Keratinocyte (primary cell): ENCODE data around the gene KLK7. TPM values are rescaled to one million over a fixed set of nuclear protein-coding genes. Genes with fewer than 3 reads are reported as not detected.

Experiments
- DNase-seq: peaks from one replicate; pipeline ENCODE4 v3.0.0-alpha.2; 2011; ENCODE audit warnings: low read depth, missing footprints, low spot score
- FAIRE-seq: peaks from 2 replicates; lab custom pipeline; 2011; peaks lifted over from hg19 to GRCh38; lab: Jason Lieb, UNC
- H2AFZ ChIP-seq: 2 replicates; pipeline ENCODE4 v1.6.0; 2012; ENCODE audit warnings: low read length, control low read depth, inconsistent platforms; ENCODE audit not compliant: control insufficient read depth
- H3K27ac ChIP-seq: 2 replicates; pipeline ENCODE4 v1.5.1; 2011; ENCODE audit warnings: low read length; ENCODE audit not compliant: control insufficient read depth, insufficient read depth
- H3K27me3 ChIP-seq: 3 replicates; pipeline ENCODE4 v1.6.0; 2011; ENCODE audit warnings: low read length; ENCODE audit not compliant: control insufficient read depth, insufficient read depth; ENCODE audit errors: extremely low read depth
- H3K36me3 ChIP-seq, 2 experiments: 2 replicates in 1 of 2; 3 replicates in 1 of 2; pipeline ENCODE4 v1.5.1; 2011; ENCODE audit warnings: low read length in 2 of 2, mild to moderate bottlenecking in 1 of 2; ENCODE audit not compliant: control insufficient read depth in 2 of 2, insufficient read depth in 2 of 2; ENCODE audit errors: extremely low read depth in 1 of 2
- H3K4me1 ChIP-seq: 3 replicates; pipeline ENCODE4 v1.5.1; 2011; ENCODE audit warnings: low read length; ENCODE audit not compliant: control insufficient read depth, insufficient read depth; ENCODE audit errors: extremely low read depth
- H3K4me2 ChIP-seq: 3 replicates; pipeline ENCODE4 v1.6.0; 2011; ENCODE audit warnings: low read depth, low read length; ENCODE audit not compliant: control insufficient read depth, insufficient read depth; ENCODE audit errors: extremely low read depth
- H3K4me3 ChIP-seq, 3 experiments: fragments of 200-600 bp in 1 of 3; sonication (generic) in 1 of 3; 2 replicates in 2 of 3; 3 replicates in 1 of 3; pipeline ENCODE4 v1.5.1; 2011 to 2016; ENCODE audit warnings: low read length in 3 of 3, mild to moderate bottlenecking in 3 of 3, control low read depth in 2 of 3, inconsistent platforms in 1 of 3, low read depth in 1 of 3, mixed read lengths in 1 of 3, mixed run types in 1 of 3, moderate library complexity in 1 of 3; ENCODE audit not compliant: control insufficient read depth in 2 of 3, insufficient read depth in 2 of 3; ENCODE audit errors: extremely low read depth in 1 of 3
- H3K79me2 ChIP-seq: 2 replicates; pipeline ENCODE4 v1.6.0; 2012; ENCODE audit warnings: low read length; ENCODE audit not compliant: control insufficient read depth, insufficient read depth
- H3K9ac ChIP-seq: 3 replicates; pipeline ENCODE4 v1.6.0; 2011; ENCODE audit warnings: low read length; ENCODE audit not compliant: control insufficient read depth, insufficient read depth; ENCODE audit errors: extremely low read depth
- H3K9me1 ChIP-seq: 3 replicates; pipeline ENCODE4 v1.6.0; 2011; ENCODE audit warnings: low read length; ENCODE audit not compliant: control insufficient read depth, insufficient read depth; ENCODE audit errors: extremely low read depth
- H3K9me3 ChIP-seq: 2 replicates; pipeline ENCODE4 v1.5.1; 2012; ENCODE audit warnings: low read depth, low read length; ENCODE audit not compliant: control insufficient read depth
- H4K20me1 ChIP-seq: 3 replicates; pipeline ENCODE4 v1.6.0; 2011; ENCODE audit warnings: low read length; ENCODE audit not compliant: control insufficient read depth, insufficient read depth; ENCODE audit errors: extremely low read depth
- CTCF ChIP-seq, 3 experiments: IDR thresholded peaks in 1 of 3; conservative IDR thresholded peaks in 1 of 3; optimal IDR thresholded peaks in 1 of 3; 2 replicates in 2 of 3; 3 replicates in 1 of 3; pipeline versions ENCODE3 to v1.5.1; 2011; ENCODE audit warnings: low read length in 3 of 3, mild to moderate bottlenecking in 3 of 3, moderate library complexity in 2 of 3, control low read depth in 1 of 3, inconsistent platforms in 1 of 3; ENCODE audit not compliant: insufficient read depth in 2 of 3; ENCODE audit errors: extremely low read depth in 1 of 3
- EZH2 ChIP-seq: IDR thresholded peaks from one replicate; pipeline ENCODE4 v1.6.1; 2012; ENCODE audit warnings: inconsistent platforms, mild to moderate bottlenecking, low read length, moderate library complexity
- dilution Hi-C: fragments of 300-500 bp; cut with MboI; formaldehyde crosslinking; loops from one replicate; pipeline ENCODE4 v1.7.0; 2020; ENCODE audit warnings: low sequenced_read_pairs; ENCODE audit not compliant: extremely low pct_ligation_motif_present
- polyA plus RNA-seq, 5 experiments: library from polyadenylated mRNA; depleted of rRNA in 3 of 5; stranded (reverse) in 3 of 5; stranded (forward) in 1 of 5; unstranded in 1 of 5; fragments of >200 nt; gene quantifications; 1 replicate in 1 of 5; 2 replicates in 3 of 5; 3 replicates in 1 of 5; pipeline versions ENCODE4 v1.2.1 to v1.2.3, GENCODE V29; 2011 to 2012; ENCODE audit warnings: missing spikeins in 2 of 5, low read depth in 1 of 5, low replicate concordance in 1 of 5

KLK7 gene
- polyA plus RNA-seq, 1 donor (not counting 4 experiments of a cell fraction or from before 2014, with no cell fraction given) = 29.2 TPM

- dilution Hi-C loops = no loop called here
- H3K79me2 ChIP-seq = peaks cover 8% of the 10 kb centered on the region
- TF ChIP-seq CTCF (optimal IDR thresholded peaks at IDR 0.05 in 1 of 3, IDR thresholded peaks at IDR 0.05 in 1 of 3, conservative IDR thresholded peaks at IDR 0.05 in 1 of 3; ENCODE audit: extremely low read depth in 1 of 3, insufficient read depth in 2 of 3, low read length in 3 of 3) (no peak), EZH2 (no peak)
- no peaks in the 10 kb centered on the region for H4K20me1 ChIP-seq
- H3K27ac ChIP-seq = no peak overlapping the region
- no peak overlapping the region for H3K9ac ChIP-seq
- DNase-seq (no peak), FAIRE-seq (no peak)
- H3K9me1 ChIP-seq = no peaks in the 10 kb centered on the region
- H3K9me3 ChIP-seq = no peaks in the 10 kb centered on the region
- H2AFZ ChIP-seq = no peak overlapping the region
- peaks cover 23% of the 10 kb centered on the region for H3K4me1 ChIP-seq
- H3K4me2 ChIP-seq = no peak overlapping the region
- no peaks in the 10 kb centered on the region for H3K27me3 ChIP-seq
- peaks cover 9 to 14% of the 10 kb centered on the region in 2 experiments for H3K36me3 ChIP-seq
- H3K4me3 ChIP-seq = no peak overlapping the region
Measured at GRCh38 chr19:50947123-50947522, 36.6 kb downstream of the KLK7 start.

- dilution Hi-C loops = no loop called here
- no peaks in the 10 kb centered on the region for H3K9me1 ChIP-seq
- no peak for DNase-seq
- H3K9ac ChIP-seq = no peak overlapping the region
- peaks cover 11% of the 10 kb centered on the region for H3K4me1 ChIP-seq
- H3K4me2 ChIP-seq = no peak overlapping the region
- FAIRE-seq = no peak
- H4K20me1 ChIP-seq = no peaks in the 10 kb centered on the region
- no peak overlapping the region for H3K27ac ChIP-seq
- no peak for TF ChIP-seq EZH2
- no peak for TF ChIP-seq CTCF (optimal IDR thresholded peaks at IDR 0.05 in 1 of 3, IDR thresholded peaks at IDR 0.05 in 1 of 3, conservative IDR thresholded peaks at IDR 0.05 in 1 of 3; ENCODE audit: extremely low read depth in 1 of 3, insufficient read depth in 2 of 3, low read length in 3 of 3)
- no peak overlapping the region for H3K4me3 ChIP-seq
- no peaks in the 10 kb centered on the region for H3K9me3 ChIP-seq
- peaks cover 9 to 12% of the 10 kb centered on the region in 2 experiments for H3K36me3 ChIP-seq
- H3K79me2 ChIP-seq = no peaks in the 10 kb centered on the region
- no peak overlapping the region for H2AFZ ChIP-seq
- no peaks in the 10 kb centered on the region for H3K27me3 ChIP-seq
Measured at GRCh38 chr19:50944795-50945194, 38.9 kb downstream of the KLK7 start.
